Measurements from ENCODE around the gene NCOR2.

NCOR2 gene

GRCh38 chr12:124525455-124525854 lies 42.0 kb downstream of the NCOR2 start:
- DNase-seq (ENCODE audit: low read depth) = no peak

GRCh38 chr12:124524231-124524925 lies 43.0 kb downstream of the NCOR2 start:
- peak; percentile 85 for DNase-seq (ENCODE audit: low read depth)

DNA sequence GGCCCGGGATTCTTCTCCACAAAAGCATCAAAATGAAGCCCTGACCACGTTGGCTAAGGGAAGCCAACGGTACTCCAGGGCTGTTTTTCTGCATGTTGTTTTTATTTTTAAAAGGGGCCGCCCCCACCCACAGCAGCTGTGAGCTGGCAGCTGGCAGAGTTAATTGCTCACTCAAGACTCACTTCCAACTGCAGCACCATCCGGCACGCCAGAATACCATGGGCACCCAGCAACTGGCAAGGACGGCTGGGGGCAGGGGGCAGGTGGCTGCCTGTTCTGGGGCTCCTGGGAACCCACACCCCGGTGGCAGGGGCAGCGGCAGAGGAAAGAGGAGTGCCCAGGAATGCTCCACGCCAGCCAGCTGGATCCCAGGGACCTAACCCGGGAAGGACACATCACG lies 44.3 kb downstream of the NCOR2 start:
- DNase-seq (ENCODE audit: low read depth) = no peak

GRCh38 chr12:124520907-124521306 lies 46.5 kb downstream of the NCOR2 start:
- DNase-seq (ENCODE audit: low read depth) = no peak

- no peak for DNase-seq (ENCODE audit: low read depth)
Measured at GRCh38 chr12:124520265-124520701, 47.1 kb downstream of the NCOR2 start.

DNA sequence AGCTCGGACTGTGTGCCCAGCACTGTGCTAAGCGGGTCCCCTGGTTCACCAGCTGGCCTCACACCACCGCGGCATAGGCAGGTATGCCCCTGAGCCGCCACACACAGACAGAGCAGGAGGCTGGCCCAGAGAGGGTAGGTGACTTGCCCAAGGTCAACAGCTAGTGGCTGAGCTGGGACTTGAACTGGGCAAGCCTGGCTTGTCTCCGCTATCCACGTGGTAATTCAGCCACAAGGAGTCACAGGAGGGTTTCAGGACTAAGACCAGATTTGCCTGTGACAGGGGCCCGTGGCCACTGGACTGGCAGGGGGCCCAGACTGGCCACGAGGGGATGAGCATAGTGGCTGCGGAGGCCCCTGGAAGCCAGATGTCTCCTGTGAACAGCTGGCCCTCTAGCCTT lies 47.7 kb downstream of the NCOR2 start:
- no peak for DNase-seq (ENCODE audit: low read depth)

- peak; percentile 100 for DNase-seq (ENCODE audit: low read depth)
Measured at GRCh38 chr12:124518051-124518932, 49.1 kb downstream of the NCOR2 start.

All from amniotic epithelial cell (primary cell).